Measurements from ENCODE around the gene SMIM41.

DNA sequence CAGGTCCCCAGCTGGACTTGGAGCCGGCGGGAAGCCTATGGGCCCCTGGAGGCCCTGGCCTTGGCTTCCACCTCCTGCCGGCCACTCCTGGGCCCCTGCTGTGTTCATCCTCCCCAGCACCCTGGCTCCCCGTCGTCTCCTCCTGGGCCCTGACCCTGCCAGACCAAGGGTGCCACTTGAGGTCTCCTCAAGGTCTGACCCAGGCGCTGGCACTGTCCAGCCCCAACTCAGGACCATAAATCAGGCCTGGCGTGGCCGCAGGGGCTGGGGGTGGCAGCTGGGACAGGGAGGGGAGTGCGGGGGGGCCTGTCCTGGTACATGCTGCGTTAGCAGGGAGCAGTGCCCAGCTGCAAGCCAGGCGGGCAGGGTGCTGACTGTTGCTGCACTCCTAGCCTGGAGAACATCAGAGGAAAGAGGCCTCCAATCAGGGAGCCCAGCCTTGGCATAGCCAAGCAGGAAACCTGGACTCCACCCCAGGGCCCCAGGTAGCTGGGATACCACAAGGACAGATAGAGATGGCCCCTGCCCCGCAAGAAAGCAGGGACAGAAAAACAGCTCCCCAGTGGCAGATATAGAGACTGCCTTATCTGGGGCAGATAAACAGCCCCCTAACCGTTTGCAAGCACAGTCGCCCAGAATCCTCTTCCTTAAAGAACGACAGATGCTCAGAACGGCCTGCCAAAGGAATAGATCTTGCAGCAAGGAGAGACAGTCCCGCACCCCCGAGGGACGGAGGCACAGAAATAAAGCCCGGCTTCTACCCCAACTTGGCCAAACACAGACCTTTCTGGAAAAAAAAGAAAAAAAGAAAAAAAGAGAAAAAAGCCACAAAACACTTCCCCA, 16.2 kb upstream of the SMIM41 start:
- TF ChIP-seq, protein P1, sequence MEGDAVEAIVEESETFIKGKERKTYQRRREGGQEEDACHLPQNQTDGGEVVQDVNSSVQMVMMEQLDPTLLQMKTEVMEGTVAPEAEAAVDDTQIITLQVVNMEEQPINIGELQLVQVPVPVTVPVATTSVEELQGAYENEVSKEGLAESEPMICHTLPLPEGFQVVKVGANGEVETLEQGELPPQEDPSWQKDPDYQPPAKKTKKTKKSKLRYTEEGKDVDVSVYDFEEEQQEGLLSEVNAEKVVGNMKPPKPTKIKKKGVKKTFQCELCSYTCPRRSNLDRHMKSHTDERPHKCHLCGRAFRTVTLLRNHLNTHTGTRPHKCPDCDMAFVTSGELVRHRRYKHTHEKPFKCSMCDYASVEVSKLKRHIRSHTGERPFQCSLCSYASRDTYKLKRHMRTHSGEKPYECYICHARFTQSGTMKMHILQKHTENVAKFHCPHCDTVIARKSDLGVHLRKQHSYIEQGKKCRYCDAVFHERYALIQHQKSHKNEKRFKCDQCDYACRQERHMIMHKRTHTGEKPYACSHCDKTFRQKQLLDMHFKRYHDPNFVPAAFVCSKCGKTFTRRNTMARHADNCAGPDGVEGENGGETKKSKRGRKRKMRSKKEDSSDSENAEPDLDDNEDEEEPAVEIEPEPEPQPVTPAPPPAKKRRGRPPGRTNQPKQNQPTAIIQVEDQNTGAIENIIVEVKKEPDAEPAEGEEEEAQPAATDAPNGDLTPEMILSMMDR (IDR thresholded peaks at IDR 0.05), result no peak
- peak in 1 of 2 donors; percentile 37 for TF ChIP-seq POLR2A (IDR thresholded peaks at IDR 0.05)
